ENCODE results near the gene POP7.
A peak's percentile ranks its signal among the peaks of the same experiment; 100 is the strongest.

The POP7 gene

GRCh38 chr7:100676501-100677306 lies 29.2 kb upstream of the POP7 start:
- peaks cover 9% of the 10 kb centered on the region; the same call in 1 of the 2 replicates for H4K20me1 ChIP-seq (ENCODE audit: control insufficient read depth, insufficient read depth, low read depth, low read length)
- TF ChIP-seq, protein P1, sequence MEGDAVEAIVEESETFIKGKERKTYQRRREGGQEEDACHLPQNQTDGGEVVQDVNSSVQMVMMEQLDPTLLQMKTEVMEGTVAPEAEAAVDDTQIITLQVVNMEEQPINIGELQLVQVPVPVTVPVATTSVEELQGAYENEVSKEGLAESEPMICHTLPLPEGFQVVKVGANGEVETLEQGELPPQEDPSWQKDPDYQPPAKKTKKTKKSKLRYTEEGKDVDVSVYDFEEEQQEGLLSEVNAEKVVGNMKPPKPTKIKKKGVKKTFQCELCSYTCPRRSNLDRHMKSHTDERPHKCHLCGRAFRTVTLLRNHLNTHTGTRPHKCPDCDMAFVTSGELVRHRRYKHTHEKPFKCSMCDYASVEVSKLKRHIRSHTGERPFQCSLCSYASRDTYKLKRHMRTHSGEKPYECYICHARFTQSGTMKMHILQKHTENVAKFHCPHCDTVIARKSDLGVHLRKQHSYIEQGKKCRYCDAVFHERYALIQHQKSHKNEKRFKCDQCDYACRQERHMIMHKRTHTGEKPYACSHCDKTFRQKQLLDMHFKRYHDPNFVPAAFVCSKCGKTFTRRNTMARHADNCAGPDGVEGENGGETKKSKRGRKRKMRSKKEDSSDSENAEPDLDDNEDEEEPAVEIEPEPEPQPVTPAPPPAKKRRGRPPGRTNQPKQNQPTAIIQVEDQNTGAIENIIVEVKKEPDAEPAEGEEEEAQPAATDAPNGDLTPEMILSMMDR (IDR thresholded peaks at IDR 0.05; ENCODE audit: low read depth, low read length, poor library complexity, severe bottlenecking): no peak
- TF ChIP-seq EZH2phosphoT487 (IDR thresholded peaks at IDR 0.05; ENCODE audit: borderline replicate concordance, low read length): no peak
- H3F3A ChIP-seq (ENCODE audit: control insufficient read depth, insufficient read depth): peaks cover 19% of the 10 kb centered on the region
- peaks cover 44% of the 10 kb centered on the region for H3K79me2 ChIP-seq (ENCODE audit: control insufficient read depth, low read length)
- peaks cover 59% of the 10 kb centered on the region for H3K36me3 ChIP-seq (ENCODE audit: control insufficient read depth, low read length)
- peak overlapping the region; percentile 67 for H3K4me2 ChIP-seq (ENCODE audit: low read length)
- peak overlapping the region; percentile 93 for H3K4me3 ChIP-seq (ENCODE audit: low read length)
- peaks cover 4% of the 10 kb centered on the region; the same call in 1 of the 2 replicates for H3K27me3 ChIP-seq (ENCODE audit: control insufficient read depth, low read length)
- H3K9me2 ChIP-seq (replicated peaks; ENCODE audit: control insufficient read depth, low read length): no peaks in the 10 kb centered on the region
- H3K27ac ChIP-seq (ENCODE audit: low read depth, low read length): peak overlapping the region; percentile 73
- peaks cover 14% of the 10 kb centered on the region for H3K4me1 ChIP-seq (ENCODE audit: control insufficient read depth, low read length)
- H3K9me3 ChIP-seq (ENCODE audit: control insufficient read depth, insufficient read depth, low read length): no peaks in the 10 kb centered on the region

DNA sequence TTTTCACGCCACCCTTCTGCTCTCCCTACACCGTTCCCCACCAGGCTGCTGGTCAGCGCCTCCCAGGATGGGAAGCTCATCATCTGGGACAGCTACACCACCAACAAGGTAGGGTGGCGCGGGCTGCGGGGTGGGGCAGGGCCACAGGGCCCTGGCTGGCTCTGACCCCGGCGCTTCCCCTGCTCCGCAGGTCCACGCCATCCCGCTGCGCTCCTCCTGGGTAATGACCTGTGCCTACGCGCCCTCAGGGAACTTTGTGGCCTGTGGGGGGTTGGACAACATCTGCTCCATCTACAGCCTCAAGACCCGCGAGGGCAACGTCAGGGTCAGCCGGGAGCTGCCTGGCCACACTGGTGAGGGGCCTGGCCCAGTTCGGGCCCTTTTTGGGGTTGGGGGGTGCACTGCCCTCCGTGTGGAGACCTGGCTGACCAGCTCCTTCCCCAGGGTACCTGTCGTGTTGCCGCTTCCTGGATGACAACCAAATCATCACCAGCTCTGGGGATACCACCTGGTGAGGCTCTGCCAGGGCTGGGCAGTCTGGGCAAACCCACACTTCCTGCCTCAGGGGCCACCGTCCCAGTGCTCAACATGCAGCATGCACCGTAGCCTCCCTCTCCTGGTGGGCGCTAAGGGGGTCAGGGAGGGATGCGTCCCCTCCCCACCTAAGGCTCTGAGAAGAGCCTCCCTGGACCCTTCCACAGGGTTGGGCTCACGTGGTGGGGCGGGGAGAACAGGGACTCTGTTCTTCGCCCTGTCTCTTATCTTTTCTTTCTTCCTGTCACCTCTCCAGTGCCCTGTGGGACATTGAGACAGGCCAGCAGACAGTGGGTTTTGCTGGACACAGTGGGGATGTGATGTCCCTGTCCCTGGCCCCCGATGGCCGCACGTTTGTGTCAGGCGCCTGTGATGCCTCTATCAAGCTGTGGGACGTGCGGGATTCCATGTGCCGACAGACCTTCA lies 28.3 kb upstream of the POP7 start:
- Histone ChIP-seq H3K27ac (ENCODE audit: low read depth, low read length) (no peak overlapping the region), H3K36me3 (ENCODE audit: control insufficient read depth, low read length) (peaks cover 67% of the 10 kb centered on the region), H3K4me2 (ENCODE audit: low read length) (no peak overlapping the region), H4K20me1 (ENCODE audit: control insufficient read depth, insufficient read depth, low read depth, low read length) (peaks cover 9% of the 10 kb centered on the region; the same call in 1 of the 2 replicates), H3K79me2 (ENCODE audit: control insufficient read depth, low read length) (peaks cover 44% of the 10 kb centered on the region), H3K4me3 (ENCODE audit: low read length) (no peak overlapping the region), H3F3A (ENCODE audit: control insufficient read depth, insufficient read depth) (peaks cover 19% of the 10 kb centered on the region), H3K4me1 (ENCODE audit: control insufficient read depth, low read length) (peaks cover 14% of the 10 kb centered on the region), H3K9me2 (replicated peaks; ENCODE audit: control insufficient read depth, low read length) (no peaks in the 10 kb centered on the region), H3K27me3 (ENCODE audit: control insufficient read depth, low read length) (no peaks in the 10 kb centered on the region), H3K9me3 (ENCODE audit: control insufficient read depth, insufficient read depth, low read length) (no peaks in the 10 kb centered on the region)
- TF ChIP-seq, protein P1 (IDR thresholded peaks at IDR 0.05; ENCODE audit: low read depth, low read length, poor library complexity, severe bottlenecking): no peak
- no peak for TF ChIP-seq EZH2phosphoT487 (IDR thresholded peaks at IDR 0.05; ENCODE audit: borderline replicate concordance, low read length)

- peaks cover 44% of the 10 kb centered on the region for H3K79me2 ChIP-seq (ENCODE audit: control insufficient read depth, low read length)
- no peak overlapping the region for H3K4me2 ChIP-seq (ENCODE audit: low read length)
- H3K27ac ChIP-seq (ENCODE audit: low read depth, low read length): no peak overlapping the region
- peaks cover 19% of the 10 kb centered on the region for H3F3A ChIP-seq (ENCODE audit: control insufficient read depth, insufficient read depth)
- no peak overlapping the region for H3K4me3 ChIP-seq (ENCODE audit: low read length)
- H3K9me2 ChIP-seq (replicated peaks; ENCODE audit: control insufficient read depth, low read length): no peaks in the 10 kb centered on the region
- H3K36me3 ChIP-seq (ENCODE audit: control insufficient read depth, low read length): peaks cover 76% of the 10 kb centered on the region
- TF ChIP-seq, protein P1 (IDR thresholded peaks at IDR 0.05; ENCODE audit: low read depth, low read length, poor library complexity, severe bottlenecking): no peak
- TF ChIP-seq EZH2phosphoT487 (IDR thresholded peaks at IDR 0.05; ENCODE audit: borderline replicate concordance, low read length): no peak
- peaks cover 9% of the 10 kb centered on the region; the same call in 1 of the 2 replicates for H4K20me1 ChIP-seq (ENCODE audit: control insufficient read depth, insufficient read depth, low read depth, low read length)
- H3K4me1 ChIP-seq (ENCODE audit: control insufficient read depth, low read length): peaks cover 8% of the 10 kb centered on the region
- no peaks in the 10 kb centered on the region for H3K9me3 ChIP-seq (ENCODE audit: control insufficient read depth, insufficient read depth, low read length)
- H3K27me3 ChIP-seq (ENCODE audit: control insufficient read depth, low read length): no peaks in the 10 kb centered on the region
Observed at GRCh38 chr7:100678291-100678984, 27.5 kb upstream of the POP7 start.

Data from DOHH2 (cell line).